CD14-positive monocyte (primary cell): ENCODE measurements around the gene DAPK2. TPM values are rescaled to one million over a fixed set of nuclear protein-coding genes. Genes with fewer than 3 reads are reported as not detected.
A peak's percentile ranks its signal among the peaks of the same experiment; 100 is the strongest.

Source experiments
- DNase-seq, 3 donors: peaks; one replicate each; pipeline ENCODE4 v3.0.0-alpha.2; 2011 to 2022
- H2AFZ ChIP-seq: 2 replicates; pipeline ENCODE4 v1.6.0; 2012; ENCODE audit warnings: mild to moderate bottlenecking, low read depth, low read length, inconsistent platforms; ENCODE audit not compliant: insufficient read depth, poor library complexity, severe bottlenecking
- H3K27ac ChIP-seq, 2 donors: 1 replicate in 1 of 2; 2 replicates in 1 of 2; pipeline ENCODE4 v1.5.1; 2012 to 2013; ENCODE audit warnings: low read length in 2 of 2, control low read depth in 1 of 2, inconsistent platforms in 1 of 2, low read depth in 1 of 2, mild to moderate bottlenecking in 1 of 2
- H3K27me3 ChIP-seq, 2 donors: one replicate each; pipeline versions ENCODE4 v1.6.0 to v1.6.1; 2011 to 2013; ENCODE audit warnings: low read length in 2 of 2; ENCODE audit not compliant: control insufficient read depth in 2 of 2, insufficient read depth in 2 of 2
- H3K36me3 ChIP-seq, 2 donors: replicated peaks in 1 of 2; 1 replicate in 1 of 2; 2 replicates in 1 of 2; pipeline versions ENCODE4 v1.5.1 to v1.6.1; 2012 to 2013; ENCODE audit warnings: low read length in 2 of 2, control low read depth in 1 of 2, inconsistent platforms in 1 of 2, mild to moderate bottlenecking in 1 of 2; ENCODE audit not compliant: insufficient read depth in 2 of 2, control insufficient read depth in 1 of 2
- H3K4me1 ChIP-seq, 2 donors: 1 replicate in 1 of 2; 2 replicates in 1 of 2; pipeline versions ENCODE4 v1.5.1 to v1.6.1; 2012 to 2013; ENCODE audit warnings: low read length in 2 of 2, control low read depth in 1 of 2, inconsistent platforms in 1 of 2, mild to moderate bottlenecking in 1 of 2, moderate library complexity in 1 of 2; ENCODE audit not compliant: insufficient read depth in 2 of 2, control insufficient read depth in 1 of 2
- H3K4me2 ChIP-seq: replicated peaks from 2 replicates; pipeline ENCODE3; 2012; ENCODE audit warnings: low read length, moderate library complexity, mild to moderate bottlenecking; ENCODE audit not compliant: poor library complexity, severe bottlenecking; ENCODE audit errors: extremely low read depth
- H3K4me3 ChIP-seq, 3 experiments: fragments of 200-600 bp in 1 of 3; sonication (generic) in 1 of 3; replicated peaks in 1 of 3; 1 replicate in 2 of 3; 2 replicates in 1 of 3; pipeline ENCODE4 v1.5.1; 2011 to 2013; ENCODE audit warnings: low read length in 3 of 3, mild to moderate bottlenecking in 3 of 3, control low read depth in 2 of 3, low read depth in 2 of 3, inconsistent platforms in 1 of 3, moderate library complexity in 1 of 3
- H3K79me2 ChIP-seq: 2 replicates; pipeline ENCODE4 v1.6.0; 2012; ENCODE audit warnings: mild to moderate bottlenecking, control low read depth, inconsistent platforms, low read length, moderate library complexity; ENCODE audit not compliant: insufficient read depth
- H3K9ac ChIP-seq: 2 replicates; pipeline ENCODE4 v1.6.0; 2017; ENCODE audit warnings: low read length, mild to moderate bottlenecking; ENCODE audit not compliant: insufficient read depth, poor library complexity, severe bottlenecking
- H3K9me3 ChIP-seq, 2 donors: replicated peaks in 1 of 2; 1 replicate in 1 of 2; 2 replicates in 1 of 2; pipeline versions ENCODE4 v1.5.1 to v1.6.1; 2012 to 2013; ENCODE audit warnings: low read length in 2 of 2, control low read depth in 1 of 2; ENCODE audit not compliant: control insufficient read depth in 1 of 2, insufficient read depth in 1 of 2
- H4K20me1 ChIP-seq: 2 replicates; pipeline ENCODE4 v1.6.0; 2012; ENCODE audit warnings: mild to moderate bottlenecking, low read length, control low read depth, moderate library complexity; ENCODE audit not compliant: insufficient read depth
- H3K27ac Mint-ChIP-seq, 7 donors: one replicate each; pipeline ENCODE4 v1.8.0; 2020; ENCODE audit warnings: mild to moderate bottlenecking in 7 of 7, mixed read lengths in 7 of 7, moderate library complexity in 6 of 7, inconsistent platforms in 2 of 7
- H3K27me3 Mint-ChIP-seq, 3 donors: one replicate each; pipeline ENCODE4 v1.8.0; 2021 to 2022; ENCODE audit warnings: low read depth in 3 of 3, mild to moderate bottlenecking in 3 of 3, mixed read lengths in 3 of 3, moderate library complexity in 3 of 3, inconsistent platforms in 1 of 3
- H3K36me3 Mint-ChIP-seq, 2 donors: one replicate each; pipeline ENCODE4 v1.8.0; 2020; ENCODE audit warnings: mixed read lengths in 2 of 2, inconsistent platforms in 1 of 2, mild to moderate bottlenecking in 1 of 2
- H3K4me1 Mint-ChIP-seq: one replicate; pipeline ENCODE4 v1.8.0; 2020; ENCODE audit warnings: mild to moderate bottlenecking, mixed read lengths
- H3K4me3 Mint-ChIP-seq, 2 donors: one replicate each; pipeline ENCODE4 v1.8.0; 2020; ENCODE audit warnings: mild to moderate bottlenecking in 2 of 2, mixed read lengths in 2 of 2, moderate library complexity in 1 of 2
- H3K9me3 Mint-ChIP-seq, 7 donors: one replicate each; pipeline ENCODE4 v1.8.0; 2020 to 2022; ENCODE audit warnings: mixed read lengths in 7 of 7, mild to moderate bottlenecking in 6 of 7, moderate library complexity in 6 of 7, inconsistent platforms in 2 of 7
- CTCF ChIP-seq: fragments of 200-600 bp; IDR thresholded peaks from one replicate; pipeline ENCODE4 v1.8.0; 2022; ENCODE audit warnings: antibody characterized with exemption, mild to moderate bottlenecking
- WGBS: methylation state at CpG from one replicate; pipeline ENCODE4 v1.1.5; 2013; ENCODE audit warnings: missing lambda C conversion rate; ENCODE audit not compliant: insufficient coverage; 5-methylcytosine and 5-hydroxymethylcytosine counted together
- intact Hi-C, 2 donors: fragments of 100-400 bp; cut with micrococcal nuclease; formaldehyde crosslinking; loops; one replicate each; pipeline versions ENCODE4 v1.15.0 to v1.15.1; 2023
- polyA plus RNA-seq, 3 donors: library from polyadenylated mRNA; depleted of rRNA in 1 of 3; unstranded in 2 of 3; stranded (reverse) in 1 of 3; fragments of 300-500 nt in 2 of 3; fragments of >200 nt in 1 of 3; fragmentation: Illumina TruSeq in 2 of 3; gene quantifications; 1 replicate in 2 of 3; 2 replicates in 1 of 3; pipeline ENCODE4 v1.2.3, GENCODE V29; 2012 to 2021

Gene DAPK2
- polyA plus RNA-seq, 3 donors = 0.59 to 4.1 (median 2.1) TPM

- no peaks in the 10 kb centered on the region for H3K36me3 Mint-ChIP-seq
- peak; percentile 60 to 78 (median 76) for DNase-seq
- peak overlapping the region in 1 of 7 donors; percentile 26 for H3K27ac Mint-ChIP-seq
- Histone ChIP-seq H3K27me3 (no peaks in the 10 kb centered on the region), H3K4me2 (no peak overlapping the region), H3K79me2 (no peaks in the 10 kb centered on the region), H2AFZ (no peak overlapping the region), H3K4me1 (peaks cover 52 to 57% of the 10 kb centered on the region in 2 donors), H3K27ac (no peak overlapping the region), H3K4me3 (no peak overlapping the region), H3K9ac (no peak overlapping the region), H3K9me3 (no peaks in the 10 kb centered on the region), H4K20me1 (no peaks in the 10 kb centered on the region), H3K36me3 (no peaks in the 10 kb centered on the region)
- H3K27me3 Mint-ChIP-seq = peaks cover 0 to 7% (median 0%) of the 10 kb centered on the region in 3 donors
- intact Hi-C loops = loop anchor here (2.0 to 5.0 kb wide), 4 partner anchors 58 to 176 kb away; partner anchors contain the start of gene HERC1 (in 2 of the 2)
- H3K4me3 Mint-ChIP-seq = no peak overlapping the region
- TF ChIP-seq CTCF = peak; percentile 94
- peaks cover 0 to 6% (median 0%) of the 10 kb centered on the region in 7 donors for H3K9me3 Mint-ChIP-seq
- peaks cover 56% of the 10 kb centered on the region for H3K4me1 Mint-ChIP-seq
- 42% methylated on average over 7 of the region's 8 CpGs for WGBS
Observed at GRCh38 chr15:63891079-63891767, 155.1 kb downstream of the DAPK2 start.

GRCh38 chr15:63890617-63891016, 155.7 kb downstream of the DAPK2 start:
- Histone ChIP-seq H3K4me3 (no peak overlapping the region), H3K27ac (no peak overlapping the region), H3K4me2 (no peak overlapping the region), H3K9ac (no peak overlapping the region), H3K36me3 (no peaks in the 10 kb centered on the region), H3K79me2 (no peaks in the 10 kb centered on the region), H4K20me1 (no peaks in the 10 kb centered on the region), H3K4me1 (peaks cover 46 to 51% of the 10 kb centered on the region in 2 donors), H2AFZ (no peak overlapping the region), H3K9me3 (no peaks in the 10 kb centered on the region), H3K27me3 (no peaks in the 10 kb centered on the region)
- H3K4me1 Mint-ChIP-seq = peaks cover 50% of the 10 kb centered on the region
- peaks cover 0 to 6% (median 0%) of the 10 kb centered on the region in 7 donors for H3K9me3 Mint-ChIP-seq
- WGBS = 100% methylated on average over 1 of the region's 6 CpGs
- TF ChIP-seq CTCF = no peak
- H3K27ac Mint-ChIP-seq = no peak overlapping the region
- H3K36me3 Mint-ChIP-seq = no peaks in the 10 kb centered on the region
- peaks cover 0 to 5% (median 0%) of the 10 kb centered on the region in 3 donors for H3K27me3 Mint-ChIP-seq
- no peak overlapping the region for H3K4me3 Mint-ChIP-seq
- intact Hi-C loops = loop anchor here (2.0 to 5.0 kb wide), 4 partner anchors 58 to 177 kb away; partner anchors contain the start of gene HERC1 (in 2 of the 2)
- DNase-seq = no peak
